Sigmoid colon (tissue), 7 donors: Measurements from ENCODE around the gene ASPSCR1. TPM values are rescaled to one million over a fixed set of nuclear protein-coding genes. Genes with fewer than 3 reads are reported as not detected.

ENCODE experiments used
- DNase-seq: peaks from one replicate; pipeline ENCODE4 v3.0.0-alpha.2; 2019
- H3K27ac ChIP-seq, 4 donors: fragments of 200-600 bp; sonication (generic); one replicate each; pipeline ENCODE4 v1.5.1; 2016 to 2019; ENCODE audit warnings: mild to moderate bottlenecking in 1 of 4
- H3K27me3 ChIP-seq, 3 donors: fragments of 200-600 bp; sonication (generic); one replicate each; pipeline ENCODE4 v1.5.1; 2019; ENCODE audit warnings: mild to moderate bottlenecking in 1 of 3
- H3K36me3 ChIP-seq, 4 donors: fragments of 200-600 bp; sonication (generic); one replicate each; pipeline ENCODE4 v1.5.1; 2016 to 2019
- H3K4me1 ChIP-seq, 4 donors: fragments of 200-600 bp; sonication (generic); one replicate each; pipeline ENCODE4 v1.5.1; 2017 to 2019
- H3K4me3 ChIP-seq, 4 donors: fragments of 200-600 bp; sonication (generic); one replicate each; pipeline ENCODE4 v1.5.1; 2017 to 2019; ENCODE audit warnings: mild to moderate bottlenecking in 2 of 4, moderate library complexity in 1 of 4
- H3K9me3 ChIP-seq, 4 donors: fragments of 200-600 bp in 3 of 4; sonication (generic) in 3 of 4; one replicate each; pipeline versions ENCODE4 v1.5.1 to v1.6.1; 2013 to 2019
- EP300 ChIP-seq, 4 donors: sonication (generic); formaldehyde crosslinking; IDR thresholded peaks; one replicate each; pipeline ENCODE4 v1.6.1; 2017; ENCODE audit warnings: antibody characterized with exemption in 4 of 4
- POLR2A ChIP-seq, 2 donors: fragments of 450-650 bp; IDR thresholded peaks; one replicate each; pipeline ENCODE4 v1.6.1; 2016; ENCODE audit warnings: antibody characterized with exemption in 2 of 2, mild to moderate bottlenecking in 2 of 2, moderate library complexity in 2 of 2
- POLR2AphosphoS5 ChIP-seq, 4 donors: sonication (generic); formaldehyde crosslinking; IDR thresholded peaks; one replicate each; pipeline ENCODE4 v1.6.1; 2017; ENCODE audit warnings: antibody characterized with exemption in 4 of 4
- WGBS, 2 donors: extraction: QIAGEN DNeasy Blood & Tissue Kit; methylation state at CpG; one replicate each; pipeline ENCODE4 v1.1.7; 2013; 5-methylcytosine and 5-hydroxymethylcytosine counted together
- intact Hi-C: fragments of 100-400 bp; cut with DNase I; formaldehyde crosslinking; loops from one replicate; pipeline ENCODE4 v1.15.1; 2023
- polyA plus RNA-seq, 3 donors: library from polyadenylated mRNA; stranded (reverse); fragments of 200-250 nt; gene quantifications; one replicate each; pipeline ENCODE4 v1.2.3, GENCODE V29; 2013
- total RNA-seq, 4 donors: library from RNA; depleted of rRNA; stranded (reverse); fragments of >200 nt; gene quantifications; one replicate each; pipeline ENCODE4 v1.1.0, GENCODE V29; 2016
- TF ChIP-seq, protein P1 (sequence below), 4 experiments: fragments of 450-650 bp in 3 of 4; fragments of 200-600 bp in 1 of 4; IDR thresholded peaks; one replicate each; pipeline ENCODE4 v1.5.1; 2016 to 2019; ENCODE audit warnings: antibody characterized with exemption in 4 of 4, mild to moderate bottlenecking in 3 of 4, moderate library complexity in 2 of 4
- donor health status: healthy with polysubstance abuse.
- donor health status: Bipolar disorder and iron deficiency.
- donor health status: healthy.

ASPSCR1 gene
- total and polyA plus RNA-seq, 7 donors: 9.3 to 35.9 (median 23.4) TPM

- WGBS, 2 donors: 80 to 84% methylated on average over 17 of the region's 17 CpGs
- TF ChIP-seq, protein P1, sequence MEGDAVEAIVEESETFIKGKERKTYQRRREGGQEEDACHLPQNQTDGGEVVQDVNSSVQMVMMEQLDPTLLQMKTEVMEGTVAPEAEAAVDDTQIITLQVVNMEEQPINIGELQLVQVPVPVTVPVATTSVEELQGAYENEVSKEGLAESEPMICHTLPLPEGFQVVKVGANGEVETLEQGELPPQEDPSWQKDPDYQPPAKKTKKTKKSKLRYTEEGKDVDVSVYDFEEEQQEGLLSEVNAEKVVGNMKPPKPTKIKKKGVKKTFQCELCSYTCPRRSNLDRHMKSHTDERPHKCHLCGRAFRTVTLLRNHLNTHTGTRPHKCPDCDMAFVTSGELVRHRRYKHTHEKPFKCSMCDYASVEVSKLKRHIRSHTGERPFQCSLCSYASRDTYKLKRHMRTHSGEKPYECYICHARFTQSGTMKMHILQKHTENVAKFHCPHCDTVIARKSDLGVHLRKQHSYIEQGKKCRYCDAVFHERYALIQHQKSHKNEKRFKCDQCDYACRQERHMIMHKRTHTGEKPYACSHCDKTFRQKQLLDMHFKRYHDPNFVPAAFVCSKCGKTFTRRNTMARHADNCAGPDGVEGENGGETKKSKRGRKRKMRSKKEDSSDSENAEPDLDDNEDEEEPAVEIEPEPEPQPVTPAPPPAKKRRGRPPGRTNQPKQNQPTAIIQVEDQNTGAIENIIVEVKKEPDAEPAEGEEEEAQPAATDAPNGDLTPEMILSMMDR (IDR thresholded peaks at IDR 0.05): no peak
- TF ChIP-seq EP300 (IDR thresholded peaks at IDR 0.05) (no peak), POLR2A (IDR thresholded peaks at IDR 0.05) (no peak), POLR2AphosphoS5 (IDR thresholded peaks at IDR 0.05) (no peak)
- Histone ChIP-seq H3K27me3 (no peaks in the 10 kb centered on the region), H3K4me1 (peaks cover 0 to 9% (median 5%) of the 10 kb centered on the region in 4 donors), H3K36me3 (peaks cover 40 to 100% (median 51%) of the 10 kb centered on the region in 4 donors), H3K27ac (no peak overlapping the region), H3K9me3 (no peaks in the 10 kb centered on the region), H3K4me3 (no peak overlapping the region)
- intact Hi-C loops: no loop called here
- no peak for DNase-seq
Observed at GRCh38 chr17:82058230-82058854, 80.9 kb downstream of the ASPSCR1 start.

- intact Hi-C loops: no loop called here
- H3K4me3 ChIP-seq: no peak overlapping the region
- H3K27me3 ChIP-seq: no peaks in the 10 kb centered on the region
- no peaks in the 10 kb centered on the region for H3K9me3 ChIP-seq
- 86 to 92% methylated on average over 10 of the region's 10 CpGs for WGBS, 2 donors
- TF ChIP-seq EP300 (IDR thresholded peaks at IDR 0.05): no peak
- no peak for TF ChIP-seq POLR2A (IDR thresholded peaks at IDR 0.05)
- TF ChIP-seq, protein P1 (IDR thresholded peaks at IDR 0.05): no peak
- no peak for TF ChIP-seq POLR2AphosphoS5 (IDR thresholded peaks at IDR 0.05)
- H3K27ac ChIP-seq: no peak overlapping the region
- DNase-seq: no peak
- peaks cover 0 to 9% (median 3%) of the 10 kb centered on the region in 4 donors for H3K4me1 ChIP-seq
- H3K36me3 ChIP-seq: peaks cover 40 to 100% (median 51%) of the 10 kb centered on the region in 4 donors
Observed at GRCh38 chr17:82058855-82059249, 81.4 kb downstream of the ASPSCR1 start.

- no peak overlapping the region for H3K4me3 ChIP-seq
- peaks cover 0 to 12% (median 9%) of the 10 kb centered on the region in 4 donors for H3K4me1 ChIP-seq
- TF ChIP-seq, protein P1 (IDR thresholded peaks at IDR 0.05): no peak
- TF ChIP-seq POLR2A (IDR thresholded peaks at IDR 0.05): no peak
- no peak for TF ChIP-seq EP300 (IDR thresholded peaks at IDR 0.05)
- no peak for TF ChIP-seq POLR2AphosphoS5 (IDR thresholded peaks at IDR 0.05)
- no peaks in the 10 kb centered on the region for H3K9me3 ChIP-seq
- no peaks in the 10 kb centered on the region for H3K27me3 ChIP-seq
- WGBS, 2 donors: 82 to 86% methylated on average over 19 of the region's 19 CpGs
- DNase-seq: no peak
- H3K27ac ChIP-seq: no peak overlapping the region
- intact Hi-C loops: no loop called here
- peaks cover 40 to 96% (median 48%) of the 10 kb centered on the region in 4 donors for H3K36me3 ChIP-seq
Observed at GRCh38 chr17:82059272-82060000, 82.0 kb downstream of the ASPSCR1 start.

- TF ChIP-seq POLR2A (IDR thresholded peaks at IDR 0.05): no peak
- TF ChIP-seq EP300 (IDR thresholded peaks at IDR 0.05): no peak
- TF ChIP-seq, protein P1 (IDR thresholded peaks at IDR 0.05): no peak
- TF ChIP-seq POLR2AphosphoS5 (IDR thresholded peaks at IDR 0.05): no peak
- H3K36me3 ChIP-seq: peaks cover 34 to 91% (median 43%) of the 10 kb centered on the region in 4 donors
- WGBS, 2 donors: 87 to 90% methylated on average over 16 of the region's 16 CpGs
- H3K9me3 ChIP-seq: no peaks in the 10 kb centered on the region
- intact Hi-C loops: no loop called here
- peaks cover 0 to 17% (median 14%) of the 10 kb centered on the region in 4 donors for H3K4me1 ChIP-seq
- H3K27me3 ChIP-seq: no peaks in the 10 kb centered on the region
- no peak overlapping the region for H3K27ac ChIP-seq
- H3K4me3 ChIP-seq: no peak overlapping the region
- no peak for DNase-seq
Observed at GRCh38 chr17:82060001-82060380, 82.6 kb downstream of the ASPSCR1 start.
